Activated T-helper 1 cell treated with anti-CD3 and anti-CD28 coated beads, Interleukin-12 subunit alpha, Interleukin-12 subunit beta, Interleukin-2, Interleukin-4 antibody, amounts not matched to agents 30 ng/mL and 10 ng/mL and 1 ng/mL, durations not matched to agents 14 hours and 24 hours and 36 hours (primary cell): Measurements from ENCODE around the gene EMID1. TPM values are rescaled to one million over a fixed set of nuclear protein-coding genes. Genes with fewer than 3 reads are reported as not detected.
A peak's percentile ranks its signal among the peaks of the same experiment; 100 is the strongest.
"Not testable (repeated sequence)": the region's sequence is repeated elsewhere in the genome, so short reads cannot be mapped to it uniquely, and the experiment has no call there.

Experiments used
- DNase-seq: peaks from one replicate; pipeline ENCODE4 v3.0.0; 2021; ENCODE audit warnings: low spot score
- H3K27ac Mint-ChIP-seq: one replicate; pipeline ENCODE4 v1.8.0; 2021; ENCODE audit warnings: mild to moderate bottlenecking, mixed read lengths
- H3K27me3 Mint-ChIP-seq: one replicate; pipeline ENCODE4 v1.8.0; 2022; ENCODE audit warnings: mild to moderate bottlenecking, moderate library complexity, mixed read lengths; ENCODE audit not compliant: insufficient read depth
- H3K36me3 Mint-ChIP-seq: one replicate; pipeline ENCODE4 v1.8.0; 2021; ENCODE audit warnings: low read depth, mixed read lengths
- H3K4me1 Mint-ChIP-seq: one replicate; pipeline ENCODE4 v1.8.0; 2021; ENCODE audit warnings: low read depth, mixed read lengths
- H3K4me3 Mint-ChIP-seq: one replicate; pipeline ENCODE4 v1.8.0; 2021; ENCODE audit warnings: mild to moderate bottlenecking, moderate library complexity, mixed read lengths
- H3K9me3 Mint-ChIP-seq: one replicate; pipeline ENCODE4 v1.8.0; 2021; ENCODE audit warnings: mixed read lengths
- intact Hi-C: fragments of 100-400 bp; cut with micrococcal nuclease; formaldehyde crosslinking; loops from one replicate; pipeline ENCODE4 v1.15.1; 2024
- total RNA-seq: library from RNA; stranded (reverse); gene quantifications from 2 replicates; pipeline ENCODE4 v1.2.3, GENCODE V29; 2022

EMID1 gene
- total RNA-seq, 1 donor from 2014 or later, result not detected

DNA sequence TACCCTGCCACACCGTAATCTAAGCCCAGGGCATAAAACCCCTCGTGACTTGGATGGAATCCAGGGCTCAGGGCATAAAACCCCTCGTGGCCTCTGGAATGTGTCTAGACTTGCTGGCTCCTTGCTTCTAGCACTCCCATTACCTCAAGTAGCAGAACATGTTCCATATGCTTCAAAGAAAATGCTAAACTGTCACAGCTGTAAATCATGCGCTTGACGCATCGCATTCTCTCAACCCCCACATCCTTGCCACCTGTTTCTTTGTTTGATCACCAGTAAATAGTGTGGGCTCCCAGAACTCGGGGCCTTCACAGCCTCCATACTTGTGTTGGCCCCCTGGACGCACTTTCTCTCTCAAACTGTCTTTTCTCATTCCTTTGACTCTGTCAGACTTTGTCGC is 34.8 kb downstream of the EMID1 start:
- H3K36me3 Mint-ChIP-seq, H3K4me3 Mint-ChIP-seq, H3K4me1 Mint-ChIP-seq, DNase-seq, H3K27ac Mint-ChIP-seq, intact Hi-C loops: not testable (repeated sequence)
- Mint-ChIP-seq H3K9me3 (peaks cover 11% of the 10 kb centered on the region), H3K27me3 (peaks cover 20% of the 10 kb centered on the region)

DNA sequence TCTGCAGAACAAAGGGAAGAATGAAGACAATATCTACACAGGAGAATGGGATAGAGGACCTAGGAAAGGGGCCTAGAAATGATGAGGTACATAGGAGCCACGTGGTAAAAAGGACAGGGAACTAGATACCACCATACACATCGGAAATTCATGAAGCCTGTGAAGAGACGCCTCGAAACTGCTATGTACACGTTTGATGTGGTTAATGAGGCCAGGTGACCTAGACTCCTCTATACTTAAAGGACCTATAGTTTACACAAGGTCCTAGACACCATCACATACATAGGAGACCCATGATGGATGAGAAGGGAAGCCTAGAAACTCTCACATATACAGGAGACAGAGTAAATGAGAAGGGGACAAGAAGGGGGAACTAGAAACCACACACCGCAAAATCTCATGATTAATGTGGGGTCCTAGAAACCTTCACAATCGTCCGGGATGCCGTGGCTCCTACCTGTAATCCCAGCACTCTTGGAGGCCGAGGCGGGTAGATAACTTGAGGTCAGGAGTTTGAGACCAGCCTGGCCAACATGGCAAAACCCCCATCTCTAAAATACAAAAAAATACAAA is 38.3 kb downstream of the EMID1 start:
- Mint-ChIP-seq H3K4me1 (no peaks in the 10 kb centered on the region), H3K4me3 (no peak overlapping the region), H3K9me3 (peaks cover 11% of the 10 kb centered on the region), H3K36me3 (no peaks in the 10 kb centered on the region), H3K27ac (no peak overlapping the region), H3K27me3 (peaks cover 18% of the 10 kb centered on the region)
- intact Hi-C loops, result no loop called here
- DNase-seq, result no peak

DNA sequence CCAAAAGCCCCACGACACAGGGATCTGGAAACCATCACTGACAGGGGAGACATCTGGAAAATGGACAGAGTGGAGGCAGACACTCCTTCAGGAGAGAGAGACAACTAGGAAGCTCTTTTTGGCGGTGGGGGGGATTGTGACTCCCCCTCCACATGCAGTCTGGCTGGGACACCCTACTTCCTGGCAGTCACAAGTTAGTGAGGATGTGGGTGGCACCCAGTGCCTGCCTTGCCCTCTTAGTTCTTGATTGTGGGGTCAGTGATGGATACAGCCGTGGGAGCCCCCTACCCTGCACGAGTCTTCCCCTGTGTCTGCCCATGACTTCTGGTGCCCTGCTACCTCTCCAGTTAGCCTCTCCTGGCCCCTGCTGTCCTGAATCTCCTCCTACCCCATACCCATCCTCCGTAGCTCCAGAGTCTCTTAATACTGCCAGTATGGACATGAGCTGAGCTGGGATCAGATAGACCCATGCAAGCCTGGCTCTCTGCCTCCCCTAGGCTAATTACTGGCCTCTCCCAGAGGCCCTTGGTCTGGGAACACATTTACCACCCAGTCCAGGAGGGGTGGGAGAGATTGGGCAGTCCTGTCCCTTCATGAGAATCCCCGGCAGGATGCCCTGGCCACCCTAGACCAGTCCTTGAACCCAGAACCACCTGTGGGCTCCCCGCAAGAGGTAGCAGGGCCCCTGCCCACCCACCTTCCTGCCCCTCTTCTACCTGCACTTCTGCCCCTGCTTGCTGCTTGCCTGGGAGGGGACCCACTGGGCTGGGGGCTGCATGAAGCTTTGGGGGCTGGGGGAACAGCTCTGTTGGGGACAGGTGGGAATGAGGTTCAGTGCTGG is 39.3 kb downstream of the EMID1 start:
- Mint-ChIP-seq H3K27me3 (peaks cover 18% of the 10 kb centered on the region), H3K9me3 (peaks cover 8% of the 10 kb centered on the region), H3K36me3 (no peaks in the 10 kb centered on the region), H3K4me1 (no peaks in the 10 kb centered on the region), H3K27ac (no peak overlapping the region), H3K4me3 (no peak overlapping the region)
- DNase-seq, result no peak
- intact Hi-C loops, result loop anchor here (1.0 kb wide), 5 partner anchors 43 to 645 kb away; no protein-coding TSS in a partner anchor

DNA sequence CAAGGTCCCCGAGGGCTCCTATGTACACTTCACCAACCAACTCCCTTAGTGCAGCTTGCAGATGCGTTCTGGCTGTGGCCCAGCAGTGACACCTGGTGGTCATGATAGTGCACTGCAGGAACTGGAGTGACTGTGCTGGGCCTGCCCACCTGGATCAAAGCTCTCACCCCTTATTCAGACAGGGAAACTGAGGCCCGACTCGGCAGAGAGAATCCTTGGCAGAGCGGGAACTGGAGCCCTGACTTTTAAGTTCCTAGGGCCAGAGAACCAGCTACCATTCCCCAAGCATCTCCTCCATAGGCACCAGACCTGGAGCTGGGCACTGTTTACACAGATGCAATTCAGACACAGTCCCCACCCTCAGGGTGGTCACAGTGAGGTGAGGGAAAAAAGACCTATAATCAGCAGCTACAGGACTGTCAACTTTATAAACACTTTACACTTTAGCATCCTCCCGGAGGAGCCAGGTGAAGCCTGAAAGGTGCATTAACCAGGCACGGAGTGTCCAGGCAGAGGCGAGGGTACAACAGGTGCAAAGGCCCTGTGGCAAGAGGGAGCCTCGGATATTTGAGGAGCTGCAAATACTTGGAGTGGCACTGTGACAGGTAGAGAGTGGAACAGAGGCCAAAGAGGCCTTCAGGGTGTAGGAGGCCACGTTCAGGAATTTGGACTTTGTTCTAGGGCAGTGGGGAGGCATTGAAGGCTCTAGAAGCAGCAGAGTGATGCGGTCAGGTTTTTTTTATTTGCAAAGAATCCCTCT is 40.1 kb downstream of the EMID1 start:
- DNase-seq, result peak; percentile 55
- Mint-ChIP-seq H3K36me3 (no peaks in the 10 kb centered on the region), H3K27me3 (peaks cover 14% of the 10 kb centered on the region), H3K4me3 (no peak overlapping the region), H3K9me3 (peaks cover 8% of the 10 kb centered on the region), H3K4me1 (no peaks in the 10 kb centered on the region), H3K27ac (no peak overlapping the region)
- intact Hi-C loops, result loop anchor here (1.0 kb wide), 5 partner anchors 44 to 646 kb away; no protein-coding TSS in a partner anchor

DNA sequence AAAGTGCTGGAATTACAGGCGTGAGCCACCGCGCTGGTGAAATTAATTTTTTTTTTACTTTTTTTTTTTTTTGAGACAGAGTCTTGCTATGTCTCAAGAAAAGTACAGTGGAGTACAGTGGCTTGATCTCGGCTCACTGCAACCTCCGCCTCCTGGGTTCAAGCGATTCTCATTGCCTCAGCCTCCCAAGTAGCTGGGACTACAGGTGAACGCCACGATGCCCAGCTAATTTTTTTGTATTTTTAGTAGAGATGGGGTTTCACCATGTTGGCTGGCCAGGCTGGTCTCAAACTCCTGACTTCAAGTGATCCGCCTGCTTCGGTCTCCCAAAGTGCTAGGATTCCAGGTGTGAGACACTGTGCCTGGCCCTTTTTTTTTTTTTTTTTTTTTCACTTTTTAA is 42.2 kb downstream of the EMID1 start:
- H3K9me3 Mint-ChIP-seq, H3K4me3 Mint-ChIP-seq, DNase-seq, H3K27ac Mint-ChIP-seq, intact Hi-C loops, H3K36me3 Mint-ChIP-seq, H3K4me1 Mint-ChIP-seq, H3K27me3 Mint-ChIP-seq: not testable (repeated sequence)

DNA sequence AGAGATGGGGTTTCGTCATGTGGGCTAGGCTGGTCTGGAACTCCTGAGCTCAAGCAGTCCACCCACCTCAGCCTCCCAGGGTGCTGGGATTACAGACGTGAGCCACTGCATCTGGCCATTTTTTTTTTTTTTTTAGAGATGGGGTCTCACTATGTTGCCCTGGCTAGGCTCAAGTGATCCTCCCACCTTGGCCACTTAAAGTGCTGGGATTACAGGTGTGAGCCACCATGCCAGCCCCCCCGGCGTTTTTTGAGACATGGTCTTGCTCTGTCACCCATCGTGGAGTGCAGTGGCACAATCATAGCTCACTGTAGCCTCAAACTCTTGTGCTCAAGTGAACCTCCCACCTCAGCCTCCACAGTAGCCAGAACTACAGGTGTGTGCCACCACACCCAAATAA is 45.6 kb downstream of the EMID1 start:
- intact Hi-C loops, result no loop called here
- Mint-ChIP-seq H3K27me3 (no peaks in the 10 kb centered on the region), H3K4me3 (no peak overlapping the region), H3K27ac (no peak overlapping the region), H3K4me1 (no peaks in the 10 kb centered on the region), H3K9me3 (no peaks in the 10 kb centered on the region), H3K36me3 (no peaks in the 10 kb centered on the region)
- no peak for DNase-seq

- no peaks in the 10 kb centered on the region for H3K36me3 Mint-ChIP-seq
- no peaks in the 10 kb centered on the region for H3K9me3 Mint-ChIP-seq
- DNase-seq, result no peak
- H3K27ac Mint-ChIP-seq, result no peak overlapping the region
- no peaks in the 10 kb centered on the region for H3K27me3 Mint-ChIP-seq
- intact Hi-C loops, result no loop called here
- H3K4me3 Mint-ChIP-seq, result no peak overlapping the region
- H3K4me1 Mint-ChIP-seq, result no peaks in the 10 kb centered on the region
Observed at GRCh38 chr22:29251981-29252911, 46.5 kb downstream of the EMID1 start.

DNA sequence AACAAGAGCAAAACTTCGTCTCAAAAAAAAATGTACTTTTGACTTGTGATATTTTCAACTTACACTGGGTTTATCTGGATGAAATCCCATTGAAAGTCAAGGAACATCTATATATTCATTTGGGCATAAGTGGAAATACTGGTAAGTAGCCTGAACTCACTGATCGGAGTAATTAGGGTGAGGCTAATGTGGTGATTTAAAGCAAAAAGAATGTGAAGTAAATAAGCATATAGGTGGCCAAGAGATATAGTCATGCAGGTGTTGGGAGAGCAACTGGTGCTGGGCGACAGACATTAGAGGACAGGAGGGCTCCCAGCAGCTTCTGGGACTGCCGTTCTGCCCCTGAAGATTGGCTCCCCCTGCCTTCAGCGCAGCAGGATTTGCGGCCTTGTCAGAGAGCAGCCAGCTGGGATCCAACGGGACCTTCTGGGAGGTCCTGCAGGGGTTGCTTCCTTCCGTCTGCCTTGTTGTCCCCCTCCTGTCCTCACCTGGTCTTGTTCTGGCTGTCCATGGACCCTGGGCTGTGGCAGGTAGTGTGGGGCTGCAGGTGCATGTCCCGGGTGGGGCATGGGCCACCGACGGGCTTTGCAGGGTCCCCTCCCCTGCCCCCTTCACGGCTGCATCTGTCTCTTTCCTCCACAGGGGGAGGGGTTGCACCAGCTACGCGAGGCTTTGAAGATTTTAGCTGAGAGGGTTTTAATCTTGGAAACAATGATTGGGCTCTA is 48.0 kb downstream of the EMID1 start:
- DNase-seq, result no peak
- intact Hi-C loops, result no loop called here
- Mint-ChIP-seq H3K27ac (no peak overlapping the region), H3K27me3 (no peaks in the 10 kb centered on the region), H3K4me1 (no peaks in the 10 kb centered on the region), H3K9me3 (no peaks in the 10 kb centered on the region), H3K36me3 (no peaks in the 10 kb centered on the region), H3K4me3 (no peak overlapping the region)

GRCh38 chr22:29254286-29254660 is 48.6 kb downstream of the EMID1 start:
- H3K4me3 Mint-ChIP-seq, result no peak overlapping the region
- no peak overlapping the region for H3K27ac Mint-ChIP-seq
- intact Hi-C loops, result no loop called here
- H3K36me3 Mint-ChIP-seq, result no peaks in the 10 kb centered on the region
- no peaks in the 10 kb centered on the region for H3K27me3 Mint-ChIP-seq
- DNase-seq, result no peak
- no peaks in the 10 kb centered on the region for H3K4me1 Mint-ChIP-seq
- H3K9me3 Mint-ChIP-seq, result no peaks in the 10 kb centered on the region

- DNase-seq, result no peak
- Mint-ChIP-seq H3K27ac (no peak overlapping the region), H3K27me3 (no peaks in the 10 kb centered on the region), H3K4me1 (no peaks in the 10 kb centered on the region), H3K9me3 (no peaks in the 10 kb centered on the region), H3K4me3 (no peak overlapping the region), H3K36me3 (no peaks in the 10 kb centered on the region)
- intact Hi-C loops, result no loop called here
Observed at GRCh38 chr22:29255064-29255621, 49.4 kb downstream of the EMID1 start.

GRCh38 chr22:29256606-29257325 is 51.1 kb downstream of the EMID1 start:
- Mint-ChIP-seq H3K4me3 (no peak overlapping the region), H3K27ac (no peak overlapping the region), H3K27me3 (no peaks in the 10 kb centered on the region), H3K36me3 (no peaks in the 10 kb centered on the region), H3K9me3 (no peaks in the 10 kb centered on the region), H3K4me1 (no peaks in the 10 kb centered on the region)
- intact Hi-C loops, result no loop called here
- DNase-seq, result no peak
